Measurements from ENCODE around the gene SRSF5. TPM values are rescaled to one million over a fixed set of nuclear protein-coding genes. Genes with fewer than 3 reads are reported as not detected.

SRSF5 gene
- total and polyA plus RNA-seq, 2 of the 8 experiments (the other 6 are each of a cell fraction or from before 2014, with no cell fraction given), result 101 to 238 TPM

GRCh38 chr14:69804902-69805301, 38.0 kb downstream of the SRSF5 start:
- Histone ChIP-seq H2BK5ac (ENCODE audit: low read depth, low read length) (no peak overlapping the region), H4K91ac (replicated peaks; ENCODE audit: insufficient read length, low read length) (no peak overlapping the region), H2BK12ac (ENCODE audit: low read depth, low read length) (no peak overlapping the region), H2BK20ac (ENCODE audit: low read length) (no peak overlapping the region), H3K23ac (ENCODE audit: insufficient read length) (no peak overlapping the region), H3K79me2 (ENCODE audit: control insufficient read depth in 1 of 2, insufficient read depth in 2 of 2, low read length in 2 of 2) (no peaks in the 10 kb centered on the region), H3K4me3 (ENCODE audit: extremely low read depth in 1 of 4, insufficient read depth in 2 of 4, low read depth in 3 of 4, low read length in 4 of 4) (no peak overlapping the region), H3K27ac (ENCODE audit: low read depth, low read length) (no peak overlapping the region), H3K9me3 (ENCODE audit: insufficient read depth in 2 of 2, low read depth in 1 of 2, low read length in 1 of 2) (no peaks in the 10 kb centered on the region), H3K56ac (replicated peaks; ENCODE audit: insufficient read length, low read depth, low read length) (no peak overlapping the region), H2AK5ac (ENCODE audit: low read depth, low read length) (no peak overlapping the region), H3K18ac (ENCODE audit: extremely low read depth, low read length) (no peak overlapping the region), H3K9ac (replicated peaks in 1 of 4; ENCODE audit: extremely low read depth in 1 of 4, low read depth in 3 of 4, low read length in 3 of 4) (no peak overlapping the region), H4K8ac (ENCODE audit: extremely low read depth, insufficient read depth, low read length) (no peak overlapping the region), H3K79me1 (ENCODE audit: low read depth, low read length) (no peaks in the 10 kb centered on the region), H2AFZ (ENCODE audit: low read length) (no peak overlapping the region), H4K20me1 (replicated peaks in 1 of 2; ENCODE audit: control insufficient read depth in 1 of 2, insufficient read depth in 2 of 2, low read length in 2 of 2) (no peaks in the 10 kb centered on the region), H3K36me3 (ENCODE audit: control insufficient read depth in 2 of 4, insufficient read depth in 4 of 4, low read length in 3 of 4) (no peaks in the 10 kb centered on the region), H4K5ac (ENCODE audit: insufficient read length, low read depth, low read length) (no peak overlapping the region), H3K14ac (ENCODE audit: insufficient read length) (no peak overlapping the region), H3K27me3 (replicated peaks in 1 of 4; ENCODE audit: control insufficient read depth in 3 of 4, extremely low read depth in 1 of 4, insufficient read depth in 3 of 4, low read length in 3 of 4) (no peaks in the 10 kb centered on the region), H3K4me1 (replicated peaks in 1 of 4; ENCODE audit: control insufficient read depth in 3 of 4, insufficient read depth in 4 of 4, low read length in 3 of 4) (peaks cover 0 to 4% (median 0%) of the 10 kb centered on the region in 4 experiments; a peak in 1 of 7 replicates), H2BK15ac (ENCODE audit: low read length) (no peak overlapping the region), H3K4ac (replicated peaks; ENCODE audit: insufficient read length, low read depth, low read length) (no peak overlapping the region), H2BK120ac (replicated peaks; ENCODE audit: low read depth, low read length) (no peak overlapping the region), H3K4me2 (ENCODE audit: insufficient read depth in 1 of 2, low read depth in 2 of 2, low read length in 2 of 2) (no peak overlapping the region), H3K23me2 (ENCODE audit: low read depth, low read length) (no peaks in the 10 kb centered on the region)
- FAIRE-seq (no peak), DNase-seq (ENCODE audit: low read depth in 1 of 2, low spot score in 2 of 2) (no peak)
- WGBS, 2 experiments (ENCODE audit: extremely low coverage in 1 of 2, insufficient coverage in 1 of 2, insufficient read length in 1 of 2, insufficient replicate concordance in 2 of 2, low coverage in 1 of 2, low lambda C conversion rate in 2 of 2, missing lambda C conversion rate in 1 of 2), result 91% methylated on average over 2 of the region's 2 CpGs; no CpG with 5 or more reads in 1 of the 2 experiments
- CTCF ChIA-PET (ENCODE audit: partially characterized antibody), result interaction anchor here (0.6 to 1.8 kb wide), 6 partner anchors 11 to 586 kb away, joined by 3 to 4 read pairs (median 3); no protein-coding TSS in a partner anchor
- TF ChIP-seq KDM1A (IDR thresholded peaks at IDR 0.05; ENCODE audit: borderline replicate concordance, low read length) (no peak), BRCA1 (IDR thresholded peaks at IDR 0.05; ENCODE audit: low read depth, low read length) (no peak), EGR1 (IDR thresholded peaks at IDR 0.05; ENCODE audit: borderline replicate concordance, low read depth, low read length) (no peak), EZH2 (IDR thresholded peaks at IDR 0.05; ENCODE audit: low read depth, low read length, severe bottlenecking) (no peak), CEBPB (IDR thresholded peaks at IDR 0.05; ENCODE audit: low read depth, low read length) (no peak), MAFK (IDR thresholded peaks at IDR 0.05; ENCODE audit: low read depth, low read length) (no peak)
- POLR2A ChIA-PET (ENCODE audit: partially characterized antibody), result no interaction called here

All from H1 (cell line).